GM12878 (cell line): ENCODE measurements around the gene TCF4. TPM values are rescaled to one million over a fixed set of nuclear protein-coding genes. Genes with fewer than 3 reads are reported as not detected.

Source experiments
- ATAC-seq: fragments of 200-7000 bp; cut with Tn5 transposase; 3 replicates; pipeline ENCODE4 v1.9.1; 2020; ENCODE audit warnings: mild to moderate bottlenecking, moderate library complexity
- BruUV-seq: library from RNA; stranded (reverse); fragments of 400-500 nt; replicated peaks from 2 replicates; lab custom pipeline; 2021; lab: Mats Ljungman, UMichigan
- CTCF ChIA-PET: fragments of 300-600 bp; sonication (Branson Sonifier 250); formaldehyde crosslinking; extraction: SDS; loops from one replicate; lab custom pipeline; 2021; ENCODE audit warnings: inconsistent platforms; lab: Yijun Ruan, JAX
- POLR2A ChIA-PET: fragments of 350-600 bp; formaldehyde crosslinking; extraction: SDS; loops from one replicate; lab custom pipeline; 2021; ENCODE audit warnings: inconsistent platforms; lab: Charles Lee
- RAD21 ChIA-PET: fragments of 300-600 bp; sonication (Branson Sonifier 250); formaldehyde crosslinking; loops from one replicate; lab custom pipeline; 2023; ENCODE audit warnings: antibody characterized with exemption; ENCODE audit not compliant: unreplicated experiment; lab: Charles Lee
- SMC1A ChIA-PET: fragments of 300-600 bp; sonication (Branson Sonifier 250); formaldehyde crosslinking; loops from one replicate; lab custom pipeline; 2023; ENCODE audit not compliant: unreplicated experiment, uncharacterized antibody; lab: Charles Lee
- DNase-seq: peaks from one replicate; pipeline ENCODE4 v3.0.0-alpha.2; 2011; ENCODE audit warnings: low read depth, low spot score
- FAIRE-seq: peaks from 3 replicates; lab custom pipeline; 2011; peaks lifted over from hg19 to GRCh38; lab: Jason Lieb, UNC
- H2AFZ ChIP-seq: 2 replicates; pipeline ENCODE4 v1.6.0; 2011; ENCODE audit warnings: low read depth, low read length, control low read depth; ENCODE audit not compliant: control insufficient read depth
- H3K27ac ChIP-seq: 2 replicates; pipeline ENCODE4 v1.5.1; 2011; ENCODE audit warnings: control low read depth; ENCODE audit not compliant: control insufficient read depth, insufficient read depth
- H3K27me3 ChIP-seq, 2 experiments: replicated peaks in 1 of 2; 2 replicates each; pipeline versions ENCODE4 v1.6.0 to v1.6.1; 2011; ENCODE audit warnings: low read length in 1 of 2; ENCODE audit not compliant: control insufficient read depth in 2 of 2, insufficient read depth in 2 of 2
- H3K36me3 ChIP-seq, 2 experiments: 2 replicates each; pipeline ENCODE4 v1.5.1; 2011; ENCODE audit warnings: low read length in 1 of 2; ENCODE audit not compliant: control insufficient read depth in 2 of 2, insufficient read depth in 2 of 2
- H3K4me1 ChIP-seq: 2 replicates; pipeline ENCODE4 v1.6.1; 2011; ENCODE audit warnings: mild to moderate bottlenecking, low read length, moderate library complexity, mixed read lengths; ENCODE audit not compliant: control insufficient read depth, insufficient read depth
- H3K4me2 ChIP-seq: 2 replicates; pipeline ENCODE4 v1.6.0; 2011; ENCODE audit warnings: control low read depth; ENCODE audit not compliant: control insufficient read depth, insufficient read depth
- H3K4me3 ChIP-seq: fragments of 200-600 bp; sonication (generic); 2 replicates; pipeline ENCODE4 v1.5.1; 2016
- H3K79me2 ChIP-seq: 2 replicates; pipeline ENCODE4 v1.6.0; 2011; ENCODE audit warnings: low read length; ENCODE audit not compliant: control insufficient read depth, insufficient read depth
- H3K9ac ChIP-seq: 2 replicates; pipeline ENCODE4 v1.8.0; 2011; ENCODE audit warnings: low read length, control low read depth, mixed read lengths; ENCODE audit not compliant: control insufficient read depth, insufficient read depth
- H3K9me3 ChIP-seq: replicated peaks from 3 replicates; pipeline ENCODE4 v1.5.1; 2011; ENCODE audit warnings: mild to moderate bottlenecking, low read length; ENCODE audit not compliant: control insufficient read depth, insufficient read depth
- H4K20me1 ChIP-seq: 2 replicates; pipeline ENCODE4 v1.6.0; 2011; ENCODE audit not compliant: control insufficient read depth, insufficient read depth
- BCL3 ChIP-seq: IDR thresholded peaks from 2 replicates; pipeline ENCODE4 v1.6.1; 2011; ENCODE audit warnings: borderline replicate concordance, low read depth, mild to moderate bottlenecking, moderate library complexity, low read length; ENCODE audit not compliant: insufficient read depth, poor library complexity, severe bottlenecking
- RUNX3 ChIP-seq: IDR thresholded peaks from 2 replicates; pipeline ENCODE4 v1.6.1; 2012; ENCODE audit warnings: low read length, inconsistent platforms
- WGBS: methylation state at CpG from one replicate; pipeline ENCODE4 v1.1.6; 2016; ENCODE audit warnings: low lambda C conversion rate; ENCODE audit not compliant: insufficient replicate concordance, insufficient coverage; ENCODE audit errors: missing lambda C conversion rate; 5-methylcytosine and 5-hydroxymethylcytosine counted together
- in situ Hi-C: fragments of 300-500 bp; cut with MboI; formaldehyde crosslinking; loops from 9 replicates; pipeline ENCODE4 v1.14.3; 2018; ENCODE audit warnings: mixed read lengths
- intact Hi-C: fragments of 100-400 bp; cut with micrococcal nuclease; formaldehyde crosslinking; loops from one replicate; pipeline ENCODE4 v1.14.2; 2022; ENCODE audit not compliant: unreplicated experiment
- polyA plus RNA-seq, 11 experiments: library from polyadenylated mRNA; depleted of rRNA in 4 of 11; unstranded in 6 of 11; stranded (reverse) in 5 of 11; fragments of >200 nt; fragmentation: Nextera tagmentation in 4 of 11; fragmentation: Illumina TruSeq in 1 of 11; extraction: Ambion mirVana in 4 of 11; extraction: Trizol in 1 of 11; gene quantifications; 1 replicate in 1 of 11; 2 replicates in 10 of 11; pipeline versions ENCODE4 v1.2.1 to v1.2.3, GENCODE V29; 2011 to 2016; ENCODE audit warnings: inconsistent platforms in 2 of 11, missing spikeins in 2 of 11, low read depth in 1 of 11
- total RNA-seq, 4 experiments: library from RNA; depleted of rRNA in 3 of 4; stranded (reverse); fragments of >200 nt in 3 of 4; fragmentation: Illumina TruSeq in 1 of 4; extraction: Trizol in 1 of 4; gene quantifications; 2 replicates each; pipeline versions ENCODE4 v1.2.1 to v1.2.3, GENCODE V29; 2013 to 2021

The TCF4 gene
- total and polyA plus RNA-seq, 10 of the 15 experiments (the other 5 are each of a cell fraction or from before 2014, with no cell fraction given): 15.2 to 94.0 (median 31.5) TPM

- in situ Hi-C loops (loop anchor here (25.0 kb wide), 1 partner anchor 1057 kb away; the partner anchor contains the start of gene POLI), intact Hi-C loops (loop anchor here (10.0 kb wide), 2 partner anchors 1054 to 1094 kb away; partner anchors contain the start of genes MBD2 and POLI)
- peak overlapping the region; percentile 84 for H3K27ac ChIP-seq
- no TSS peak for BruUV-seq
- CTCF ChIA-PET: interaction anchor here (1.3 to 5.5 kb wide), 6 partner anchors 11 to 85 kb away, joined by 3 to 44 read pairs (median 6); no protein-coding TSS in a partner anchor
- RAD21 ChIA-PET: interaction anchor here (1.0 to 6.7 kb wide), 11 partner anchors 12 to 83 kb away, joined by 3 to 83 read pairs (median 12); no protein-coding TSS in a partner anchor
- no peak for TF ChIP-seq BCL3
- 0 out of 2 replicates have a peak, but pooled peaks have one; percentile 4 for TF ChIP-seq RUNX3
- no peaks in the 10 kb centered on the region for H3K4me1 ChIP-seq
- SMC1A ChIA-PET: interaction anchor here (0.6 to 10.9 kb wide), 12 partner anchors 9 to 85 kb away, joined by 3 to 157 read pairs (median 18); no protein-coding TSS in a partner anchor
- peak overlapping the region; percentile 45 for H3K4me2 ChIP-seq
- peak overlapping the region; percentile 91 for H3K4me3 ChIP-seq
- H2AFZ ChIP-seq: no peak overlapping the region
- FAIRE-seq (no peak), DNase-seq (no peak), ATAC-seq (no peak; the same call in 2 of the 3 replicates)
- no peaks in the 10 kb centered on the region for H4K20me1 ChIP-seq
- H3K27me3 ChIP-seq: no peaks in the 10 kb centered on the region
- H3K36me3 ChIP-seq: no peaks in the 10 kb centered on the region
- H3K79me2 ChIP-seq: peaks cover 83% of the 10 kb centered on the region
- WGBS: 0% methylated on average over 3 of the region's 3 CpGs
- POLR2A ChIA-PET: interaction anchor here (0.6 to 6.7 kb wide), 6 partner anchors 9 to 66 kb away, joined by 3 to 52 read pairs (median 10); no protein-coding TSS in a partner anchor
- H3K9me3 ChIP-seq: no peaks in the 10 kb centered on the region
- peak overlapping the region; percentile 87 for H3K9ac ChIP-seq
These were observed 269.0 kb downstream of the TCF4 start for GRCh38 chr18:55318951-55319441.
